BLaER1 treated with 17β-estradiol and CSF1 and Interleukin-3, amounts not matched to agents 10 nM and 100 nM (cell line): ENCODE results near the gene CAPN7.
"Not testable (repeated sequence)": the region's sequence is repeated elsewhere in the genome, so short reads cannot be mapped to it uniquely, and the experiment has no call there.

Source experiments
- H3K27ac ChIP-seq, 11 experiments: shearing (Covaris generic); formaldehyde crosslinking; 2 replicates each; pipeline ENCODE4 v1.8.1; 2022
- H3K27me3 ChIP-seq, 11 experiments: shearing (Covaris generic); formaldehyde crosslinking; 2 replicates each; pipeline ENCODE4 v1.8.1; 2022
- H3K36me3 ChIP-seq, 11 experiments: shearing (Covaris generic); formaldehyde crosslinking; 2 replicates each; pipeline ENCODE4 v1.8.1; 2022
- H3K4me1 ChIP-seq, 10 experiments: shearing (Covaris generic); formaldehyde crosslinking; 2 replicates each; pipeline ENCODE4 v1.8.1; 2022
- H3K4me2 ChIP-seq, 11 experiments: shearing (Covaris generic); formaldehyde crosslinking; 2 replicates each; pipeline ENCODE4 v1.8.1; 2022
- H3K4me3 ChIP-seq, 10 experiments: shearing (Covaris generic); formaldehyde crosslinking; 2 replicates each; pipeline ENCODE4 v1.8.1; 2022
- H3K9ac ChIP-seq, 11 experiments: shearing (Covaris generic); formaldehyde crosslinking; 2 replicates each; pipeline ENCODE4 v1.8.1; 2022
- H3K9me3 ChIP-seq, 11 experiments: shearing (Covaris generic); formaldehyde crosslinking; replicated peaks in 1 of 11; 2 replicates each; pipeline ENCODE4 v1.8.1; 2022
- H4K20me1 ChIP-seq, 11 experiments: shearing (Covaris generic); formaldehyde crosslinking; 2 replicates each; pipeline ENCODE4 v1.8.1; 2022
- Cebpa-rat ChIP-seq, 11 experiments: shearing (Covaris generic); IDR thresholded peaks; 2 replicates each; pipeline ENCODE4 v1.8.1; 2022

Gene CAPN7

GRCh38 chr3:15171096-15171495, 35.0 kb upstream of the CAPN7 start:
- Histone ChIP-seq H3K4me1 (no peaks in the 10 kb centered on the region), H3K4me2 (no peak overlapping the region), H3K4me3 (no peak overlapping the region), H3K27me3 (no peaks in the 10 kb centered on the region), H3K9ac (no peak overlapping the region), H3K36me3 (no peaks in the 10 kb centered on the region), H3K27ac (no peak overlapping the region), H4K20me1 (no peaks in the 10 kb centered on the region), H3K9me3 (no peaks in the 10 kb centered on the region)
- no peak for TF ChIP-seq Cebpa-rat (IDR thresholded peaks at IDR 0.05)

DNA sequence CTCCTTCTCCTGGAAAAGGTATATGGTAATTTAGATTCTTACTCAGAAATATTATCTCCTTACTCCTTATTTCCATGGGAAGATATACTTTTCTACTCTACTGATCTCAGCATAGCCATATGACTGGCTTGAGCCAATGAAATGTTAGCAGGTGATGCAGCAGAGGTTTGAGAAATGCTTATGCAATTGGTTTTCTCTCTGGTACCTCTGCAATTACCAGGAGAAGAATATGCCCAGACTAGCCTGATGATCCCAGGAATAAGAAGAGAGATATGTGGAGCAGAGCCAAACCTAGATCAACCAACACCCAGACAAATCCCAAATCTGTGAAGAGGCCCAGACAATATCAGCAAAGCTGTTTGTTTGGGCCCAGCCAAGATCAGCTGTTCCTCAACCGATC, 33.2 kb upstream of the CAPN7 start:
- H3K27me3 ChIP-seq = no peaks in the 10 kb centered on the region
- H3K9ac ChIP-seq = no peak overlapping the region
- H3K4me3 ChIP-seq = no peak overlapping the region

GRCh38 chr3:15174953-15175352, 31.1 kb upstream of the CAPN7 start:
- H3K9me3 ChIP-seq = no peaks in the 10 kb centered on the region
- H3K4me3 ChIP-seq = no peak overlapping the region
- no peaks in the 10 kb centered on the region for H4K20me1 ChIP-seq
- H3K4me2 ChIP-seq = no peak overlapping the region
- no peak overlapping the region for H3K27ac ChIP-seq
- peaks cover 4 to 6% (median 5%) of the 10 kb centered on the region in 10 experiments; a peak in 17 of 20 replicates for H3K4me1 ChIP-seq
- H3K27me3 ChIP-seq = no peaks in the 10 kb centered on the region
- H3K36me3 ChIP-seq = no peaks in the 10 kb centered on the region
- no peak for TF ChIP-seq Cebpa-rat (IDR thresholded peaks at IDR 0.05)
- H3K9ac ChIP-seq = no peak overlapping the region

More for the DNA sequence above, 33.2 kb upstream of the CAPN7 start:
- Histone ChIP-seq H3K27ac (no peak overlapping the region), H4K20me1 (no peaks in the 10 kb centered on the region), H3K4me2 (no peak overlapping the region), H3K4me1 (no peaks in the 10 kb centered on the region), H3K36me3 (no peaks in the 10 kb centered on the region), H3K9me3 (no peaks in the 10 kb centered on the region)
- TF ChIP-seq Cebpa-rat (IDR thresholded peaks at IDR 0.05) = no peak

DNA sequence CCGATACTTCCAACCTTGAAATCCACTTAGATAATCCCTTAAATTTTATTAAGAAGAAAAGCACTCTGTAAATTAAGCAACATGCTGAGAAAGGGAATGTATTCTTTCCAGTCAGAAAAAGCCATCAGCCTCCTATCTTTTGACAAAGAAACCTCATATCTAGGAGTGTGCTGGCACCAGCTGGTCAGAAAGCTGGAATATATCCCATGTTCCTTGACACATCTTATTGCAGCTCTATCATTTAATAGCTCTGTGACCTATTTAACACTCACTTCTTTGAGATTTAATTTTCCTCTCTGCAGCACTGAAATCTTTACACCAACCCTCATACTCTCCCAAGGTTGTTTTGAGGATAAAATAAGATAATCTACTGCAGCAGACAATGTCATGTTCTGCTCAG, 30.4 kb upstream of the CAPN7 start:
- no peak overlapping the region for H3K27ac ChIP-seq
- H4K20me1 ChIP-seq = no peaks in the 10 kb centered on the region
- no peak overlapping the region for H3K9ac ChIP-seq
- no peak for TF ChIP-seq Cebpa-rat (IDR thresholded peaks at IDR 0.05)
- H3K4me1 ChIP-seq = peaks cover 7 to 11% (median 10%) of the 10 kb centered on the region in 10 experiments; a peak in 17 of 20 replicates
- no peak overlapping the region for H3K4me2 ChIP-seq
- H3K27me3 ChIP-seq = no peaks in the 10 kb centered on the region
- no peaks in the 10 kb centered on the region for H3K9me3 ChIP-seq
- H3K4me3 ChIP-seq = no peak overlapping the region
- no peaks in the 10 kb centered on the region for H3K36me3 ChIP-seq

- Histone ChIP-seq H3K36me3 (no peaks in the 10 kb centered on the region), H3K4me2 (peak overlapping the region in 10 of 11 experiments; percentile 7 to 47 (median 24); a peak in 16 of 22 replicates), H4K20me1 (no peaks in the 10 kb centered on the region), H3K27ac (no peak overlapping the region), H3K27me3 (no peaks in the 10 kb centered on the region), H3K4me3 (no peak overlapping the region), H3K9me3 (no peaks in the 10 kb centered on the region), H3K9ac (no peak overlapping the region), H3K4me1 (peaks cover 9 to 28% (median 20%) of the 10 kb centered on the region in 10 experiments)
- TF ChIP-seq Cebpa-rat (IDR thresholded peaks at IDR 0.05) = no peak
These were observed 25.9 kb upstream of the CAPN7 start for GRCh38 chr3:15180042-15180611.

DNA sequence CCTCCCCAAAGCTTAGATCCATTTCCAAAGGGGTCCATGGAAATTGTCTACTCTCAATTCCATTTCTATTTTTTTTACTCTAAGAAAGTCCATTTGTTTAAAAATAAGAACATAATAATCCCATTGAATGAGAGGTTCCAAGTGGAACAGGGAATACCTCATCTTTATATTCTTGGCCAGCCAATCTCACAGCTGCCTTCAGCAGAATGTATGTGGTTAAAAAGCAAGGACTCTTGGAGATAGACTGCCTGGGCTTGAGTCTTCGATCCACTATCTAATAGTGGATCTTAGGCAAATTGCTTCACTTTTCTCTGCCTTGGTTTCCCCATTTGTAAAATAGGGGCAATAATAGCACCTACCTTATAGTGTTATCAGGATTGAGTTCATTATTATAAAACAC, 24.5 kb upstream of the CAPN7 start:
- Histone ChIP-seq H3K4me3 (no peak overlapping the region), H4K20me1 (no peaks in the 10 kb centered on the region), H3K27ac (no peak overlapping the region; a peak in 2 of 22 replicates), H3K9me3 (no peaks in the 10 kb centered on the region), H3K4me1 (peaks cover 9 to 28% (median 20%) of the 10 kb centered on the region in 10 experiments), H3K36me3 (no peaks in the 10 kb centered on the region), H3K27me3 (no peaks in the 10 kb centered on the region), H3K4me2 (peak overlapping the region in 9 of 11 experiments; percentile 3 to 68 (median 47); a peak in 14 of 22 replicates), H3K9ac (no peak overlapping the region)
- no peak for TF ChIP-seq Cebpa-rat (IDR thresholded peaks at IDR 0.05)

GRCh38 chr3:15181963-15182362, 24.1 kb upstream of the CAPN7 start:
- Histone ChIP-seq H4K20me1 (no peaks in the 10 kb centered on the region), H3K4me2 (peak overlapping the region in 10 of 11 experiments; percentile 3 to 68 (median 43); a peak in 16 of 22 replicates), H3K36me3 (no peaks in the 10 kb centered on the region), H3K27ac (no peak overlapping the region; a peak in 2 of 22 replicates), H3K27me3 (no peaks in the 10 kb centered on the region), H3K4me3 (no peak overlapping the region), H3K9ac (no peak overlapping the region), H3K4me1 (peaks cover 9 to 28% (median 20%) of the 10 kb centered on the region in 10 experiments), H3K9me3 (no peaks in the 10 kb centered on the region)
- TF ChIP-seq Cebpa-rat (IDR thresholded peaks at IDR 0.05) = no peak

DNA sequence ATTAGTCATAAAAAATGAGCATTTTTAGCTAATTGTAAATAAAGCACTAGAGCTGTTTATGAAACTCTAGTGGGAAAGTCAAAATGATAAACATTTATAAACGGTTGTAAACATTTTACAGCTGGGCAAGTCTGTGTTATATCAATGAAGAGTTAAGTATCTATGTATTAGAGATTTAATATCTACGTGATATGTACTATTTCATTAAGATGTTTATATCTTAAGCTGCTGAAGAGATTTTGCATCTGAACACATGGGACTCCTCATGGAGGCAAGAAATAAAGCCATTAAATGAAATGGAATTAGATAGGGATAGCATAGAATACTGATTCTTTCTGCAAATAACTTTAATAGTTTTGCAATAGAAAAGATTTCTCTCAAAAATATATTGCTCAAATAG, 23.0 kb upstream of the CAPN7 start:
- H3K36me3 ChIP-seq = no peaks in the 10 kb centered on the region
- peaks cover 9 to 28% (median 20%) of the 10 kb centered on the region in 10 experiments for H3K4me1 ChIP-seq
- no peak overlapping the region for H3K9ac ChIP-seq
- no peak overlapping the region for H3K4me3 ChIP-seq
- H3K9me3 ChIP-seq = no peaks in the 10 kb centered on the region
- TF ChIP-seq Cebpa-rat (IDR thresholded peaks at IDR 0.05) = no peak
- H3K27me3 ChIP-seq = no peaks in the 10 kb centered on the region
- H3K4me2 ChIP-seq = no peak overlapping the region
- no peak overlapping the region for H3K27ac ChIP-seq
- H4K20me1 ChIP-seq = no peaks in the 10 kb centered on the region

GRCh38 chr3:15185404-15185803, 20.6 kb upstream of the CAPN7 start:
- no peak overlapping the region for H3K27ac ChIP-seq
- H3K36me3 ChIP-seq = no peaks in the 10 kb centered on the region
- no peak overlapping the region for H3K9ac ChIP-seq
- no peaks in the 10 kb centered on the region for H3K27me3 ChIP-seq
- TF ChIP-seq Cebpa-rat (IDR thresholded peaks at IDR 0.05) = no peak
- H3K4me2 ChIP-seq = no peak overlapping the region
- H3K4me3 ChIP-seq = no peak overlapping the region
- H3K4me1 ChIP-seq = peaks cover 0 to 18% (median 11%) of the 10 kb centered on the region in 10 experiments; a peak in 18 of 20 replicates
- no peaks in the 10 kb centered on the region for H4K20me1 ChIP-seq
- no peaks in the 10 kb centered on the region for H3K9me3 ChIP-seq

- peaks cover 0 to 16% (median 11%) of the 10 kb centered on the region in 10 experiments; a peak in 16 of 20 replicates for H3K4me1 ChIP-seq
- H3K4me3 ChIP-seq = no peak overlapping the region
- no peak for TF ChIP-seq Cebpa-rat (IDR thresholded peaks at IDR 0.05)
- no peak overlapping the region for H3K4me2 ChIP-seq
- H3K36me3 ChIP-seq = no peaks in the 10 kb centered on the region
- no peak overlapping the region for H3K9ac ChIP-seq
- H3K9me3 ChIP-seq = no peaks in the 10 kb centered on the region
- H4K20me1 ChIP-seq = no peaks in the 10 kb centered on the region
- no peaks in the 10 kb centered on the region for H3K27me3 ChIP-seq
- no peak overlapping the region for H3K27ac ChIP-seq
These were observed 20.0 kb upstream of the CAPN7 start for GRCh38 chr3:15186101-15186476.

DNA sequence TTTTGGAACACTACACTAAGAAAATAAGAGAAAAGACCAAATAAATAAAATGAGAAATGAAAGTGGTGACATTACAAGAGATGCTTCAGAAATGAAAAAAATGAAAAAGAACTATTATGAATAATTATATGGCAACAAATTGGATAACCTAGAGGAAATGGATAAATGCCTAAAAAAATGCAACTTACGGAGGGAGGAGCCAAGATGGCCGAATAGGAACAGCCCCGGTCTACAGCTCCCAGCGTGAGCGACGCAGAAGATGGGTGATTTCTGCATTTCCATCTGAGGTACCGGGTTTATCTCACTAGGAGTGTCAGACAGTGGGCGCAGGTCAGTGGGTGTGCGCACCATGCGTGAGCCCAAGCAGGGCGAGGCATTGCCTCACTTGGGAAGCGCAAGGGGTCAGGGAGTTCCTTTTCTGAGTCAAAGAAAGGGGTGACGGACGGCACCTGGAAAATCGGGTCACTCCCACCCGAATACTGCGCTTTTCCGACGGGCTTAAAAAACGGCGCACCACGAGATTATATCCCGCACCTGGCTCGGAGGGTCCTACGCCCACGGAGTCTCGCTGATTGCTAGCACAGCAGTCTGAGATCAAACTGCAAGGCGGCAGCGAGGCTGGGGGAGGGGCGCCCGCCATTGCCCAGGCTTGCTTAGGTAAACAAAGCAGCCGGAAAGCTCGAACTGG, 19.4 kb upstream of the CAPN7 start:
- H3K9ac ChIP-seq, H3K36me3 ChIP-seq, H3K4me2 ChIP-seq, H4K20me1 ChIP-seq, H3K27ac ChIP-seq, H3K4me3 ChIP-seq, H3K27me3 ChIP-seq, H3K9me3 ChIP-seq: not testable (repeated sequence)
- H3K4me1 ChIP-seq = peaks cover 0 to 10% (median 9%) of the 10 kb centered on the region in 10 experiments; a peak in 16 of 20 replicates
